Measurements from ENCODE around the gene CACNA1H.

The CACNA1H gene

GRCh38 chr16:1112506-1113184 is 40.3 kb upstream of the CACNA1H start:
- H3K18ac ChIP-seq (ENCODE audit: low read depth in 1 of 2, low read length in 2 of 2): no peak overlapping the region
- H3K9me3 ChIP-seq (ENCODE audit: control insufficient read depth, low read length): peaks cover 3% of the 10 kb centered on the region
- H3K4me1 ChIP-seq (ENCODE audit: control insufficient read depth, insufficient read depth, low read depth, low read length): peaks cover 7% of the 10 kb centered on the region
- H3K27me3 ChIP-seq (ENCODE audit: control insufficient read depth in 1 of 2, insufficient read depth in 1 of 2, low read length in 2 of 2): peaks cover 29 to 77% of the 10 kb centered on the region in 2 experiments
- no peak overlapping the region for H3K4me3 ChIP-seq (ENCODE audit: insufficient read depth in 1 of 2, low read depth in 1 of 2, low read length in 2 of 2)
- no peak overlapping the region for H2BK15ac ChIP-seq (ENCODE audit: low read depth, poor library complexity, severe bottlenecking)
- no peak overlapping the region for H2BK12ac ChIP-seq (ENCODE audit: low read length in 2 of 2)
- 86% methylated on average over 26 of the region's 26 CpGs for WGBS
- no peak overlapping the region for H3K14ac ChIP-seq (ENCODE audit: low read length in 2 of 2)
- H3K4ac ChIP-seq (ENCODE audit: low read depth in 1 of 2, low read length in 2 of 2): no peak overlapping the region
- DNase-seq: no peak
- H2AK5ac ChIP-seq (ENCODE audit: low read length, severe bottlenecking): no peak overlapping the region
- H3K23ac ChIP-seq (ENCODE audit: low read length in 2 of 2): no peak overlapping the region
- H3K27ac ChIP-seq (ENCODE audit: low read length, poor library complexity, severe bottlenecking): no peak overlapping the region
- no peak overlapping the region for H2BK5ac ChIP-seq (ENCODE audit: low read depth, low read length, poor library complexity, severe bottlenecking)
- no peak overlapping the region for H4K8ac ChIP-seq (ENCODE audit: low read length)
- H3K9ac ChIP-seq (ENCODE audit: low read length): no peak overlapping the region
- no peak overlapping the region for H3K4me2 ChIP-seq (ENCODE audit: low read length, poor library complexity, severe bottlenecking)
- H4K91ac ChIP-seq (ENCODE audit: low read length): no peak overlapping the region
- no peaks in the 10 kb centered on the region for H3K36me3 ChIP-seq (ENCODE audit: control insufficient read depth in 1 of 2, insufficient read depth in 2 of 2, low read depth in 1 of 2, low read length in 2 of 2)
- no peak overlapping the region for H2BK120ac ChIP-seq (ENCODE audit: low read depth, low read length)
- H3K79me1 ChIP-seq (replicated peaks; ENCODE audit: low read length, poor library complexity, severe bottlenecking): no peaks in the 10 kb centered on the region
- no peak overlapping the region for H2AFZ ChIP-seq (ENCODE audit: low read depth, low read length)

- DNase-seq: no peak
- Histone ChIP-seq H3K14ac (ENCODE audit: low read length in 2 of 2) (no peak overlapping the region), H2AFZ (ENCODE audit: low read depth, low read length) (no peak overlapping the region), H3K27ac (ENCODE audit: low read length, poor library complexity, severe bottlenecking) (no peak overlapping the region), H3K18ac (ENCODE audit: low read depth in 1 of 2, low read length in 2 of 2) (no peak overlapping the region), H3K9me3 (ENCODE audit: control insufficient read depth, low read length) (peaks cover 3% of the 10 kb centered on the region), H3K4me2 (ENCODE audit: low read length, poor library complexity, severe bottlenecking) (no peak overlapping the region), H3K27me3 (ENCODE audit: control insufficient read depth in 1 of 2, insufficient read depth in 1 of 2, low read length in 2 of 2) (peaks cover 25 to 73% of the 10 kb centered on the region in 2 experiments), H3K23ac (ENCODE audit: low read length in 2 of 2) (no peak overlapping the region), H2BK5ac (ENCODE audit: low read depth, low read length, poor library complexity, severe bottlenecking) (no peak overlapping the region), H2BK15ac (ENCODE audit: low read depth, poor library complexity, severe bottlenecking) (no peak overlapping the region), H3K79me1 (replicated peaks; ENCODE audit: low read length, poor library complexity, severe bottlenecking) (no peaks in the 10 kb centered on the region), H3K4me1 (ENCODE audit: control insufficient read depth, insufficient read depth, low read depth, low read length) (peaks cover 7% of the 10 kb centered on the region), H2AK5ac (ENCODE audit: low read length, severe bottlenecking) (no peak overlapping the region), H3K9ac (ENCODE audit: low read length) (no peak overlapping the region), H2BK120ac (ENCODE audit: low read depth, low read length) (no peak overlapping the region), H3K4me3 (ENCODE audit: insufficient read depth in 1 of 2, low read depth in 1 of 2, low read length in 2 of 2) (no peak overlapping the region), H3K36me3 (ENCODE audit: control insufficient read depth in 1 of 2, insufficient read depth in 2 of 2, low read depth in 1 of 2, low read length in 2 of 2) (no peaks in the 10 kb centered on the region), H4K91ac (ENCODE audit: low read length) (no peak overlapping the region), H2BK12ac (ENCODE audit: low read length in 2 of 2) (no peak overlapping the region), H3K4ac (ENCODE audit: low read depth in 1 of 2, low read length in 2 of 2) (no peak overlapping the region), H4K8ac (ENCODE audit: low read length) (no peak overlapping the region)
- 78% methylated on average over 7 of the region's 16 CpGs for WGBS
Observed at GRCh38 chr16:1113489-1113888, 39.4 kb upstream of the CACNA1H start.

- H3K9me3 ChIP-seq (ENCODE audit: control insufficient read depth, low read length): peaks cover 3% of the 10 kb centered on the region
- no peak overlapping the region for H2BK5ac ChIP-seq (ENCODE audit: low read depth, low read length, poor library complexity, severe bottlenecking)
- H3K4me3 ChIP-seq (ENCODE audit: insufficient read depth in 1 of 2, low read depth in 1 of 2, low read length in 2 of 2): no peak overlapping the region
- no peak overlapping the region for H3K4ac ChIP-seq (ENCODE audit: low read depth in 1 of 2, low read length in 2 of 2)
- no peak overlapping the region for H3K27ac ChIP-seq (ENCODE audit: low read length, poor library complexity, severe bottlenecking)
- no peak overlapping the region for H2AFZ ChIP-seq (ENCODE audit: low read depth, low read length)
- no peak overlapping the region for H2BK120ac ChIP-seq (ENCODE audit: low read depth, low read length)
- H3K79me1 ChIP-seq (replicated peaks; ENCODE audit: low read length, poor library complexity, severe bottlenecking): no peaks in the 10 kb centered on the region
- H3K36me3 ChIP-seq (ENCODE audit: control insufficient read depth in 1 of 2, insufficient read depth in 2 of 2, low read depth in 1 of 2, low read length in 2 of 2): no peaks in the 10 kb centered on the region
- no peak overlapping the region for H3K14ac ChIP-seq (ENCODE audit: low read length in 2 of 2)
- no peak overlapping the region for H2BK12ac ChIP-seq (ENCODE audit: low read length in 2 of 2)
- WGBS: 78% methylated on average over 15 of the region's 15 CpGs
- H3K27me3 ChIP-seq (ENCODE audit: control insufficient read depth in 1 of 2, insufficient read depth in 1 of 2, low read length in 2 of 2): peaks cover 21 to 72% of the 10 kb centered on the region in 2 experiments
- no peak overlapping the region for H2BK15ac ChIP-seq (ENCODE audit: low read depth, poor library complexity, severe bottlenecking)
- no peak for DNase-seq
- H3K4me1 ChIP-seq (ENCODE audit: control insufficient read depth, insufficient read depth, low read depth, low read length): peaks cover 5% of the 10 kb centered on the region
- H2AK5ac ChIP-seq (ENCODE audit: low read length, severe bottlenecking): no peak overlapping the region
- H3K23ac ChIP-seq (ENCODE audit: low read length in 2 of 2): no peak overlapping the region
- no peak overlapping the region for H4K8ac ChIP-seq (ENCODE audit: low read length)
- no peak overlapping the region for H3K18ac ChIP-seq (ENCODE audit: low read depth in 1 of 2, low read length in 2 of 2)
- H3K4me2 ChIP-seq (ENCODE audit: low read length, poor library complexity, severe bottlenecking): no peak overlapping the region
- H3K9ac ChIP-seq (ENCODE audit: low read length): no peak overlapping the region
- no peak overlapping the region for H4K91ac ChIP-seq (ENCODE audit: low read length)
Observed at GRCh38 chr16:1113889-1114526, 38.9 kb upstream of the CACNA1H start.

- H3K27me3 ChIP-seq (ENCODE audit: control insufficient read depth in 1 of 2, insufficient read depth in 1 of 2, low read length in 2 of 2): peaks cover 8 to 66% of the 10 kb centered on the region in 2 experiments
- DNase-seq: no peak
- no peak overlapping the region for H2BK5ac ChIP-seq (ENCODE audit: low read depth, low read length, poor library complexity, severe bottlenecking)
- H3K36me3 ChIP-seq (ENCODE audit: control insufficient read depth in 1 of 2, insufficient read depth in 2 of 2, low read depth in 1 of 2, low read length in 2 of 2): no peaks in the 10 kb centered on the region
- no peaks in the 10 kb centered on the region for H3K4me1 ChIP-seq (ENCODE audit: control insufficient read depth, insufficient read depth, low read depth, low read length)
- H3K14ac ChIP-seq (ENCODE audit: low read length in 2 of 2): no peak overlapping the region
- no peak overlapping the region for H2AFZ ChIP-seq (ENCODE audit: low read depth, low read length)
- H3K4me3 ChIP-seq (ENCODE audit: insufficient read depth in 1 of 2, low read depth in 1 of 2, low read length in 2 of 2): no peak overlapping the region
- no peak overlapping the region for H2AK5ac ChIP-seq (ENCODE audit: low read length, severe bottlenecking)
- no peak overlapping the region for H2BK15ac ChIP-seq (ENCODE audit: low read depth, poor library complexity, severe bottlenecking)
- no peak overlapping the region for H3K4ac ChIP-seq (ENCODE audit: low read depth in 1 of 2, low read length in 2 of 2)
- H2BK120ac ChIP-seq (ENCODE audit: low read depth, low read length): no peak overlapping the region
- H3K79me1 ChIP-seq (replicated peaks; ENCODE audit: low read length, poor library complexity, severe bottlenecking): no peaks in the 10 kb centered on the region
- no peak overlapping the region for H3K4me2 ChIP-seq (ENCODE audit: low read length, poor library complexity, severe bottlenecking)
- no peak overlapping the region for H3K23ac ChIP-seq (ENCODE audit: low read length in 2 of 2)
- H2BK12ac ChIP-seq (ENCODE audit: low read length in 2 of 2): no peak overlapping the region
- 64% methylated on average over 7 of the region's 16 CpGs for WGBS
- no peaks in the 10 kb centered on the region for H3K9me3 ChIP-seq (ENCODE audit: control insufficient read depth, low read length)
- no peak overlapping the region for H3K27ac ChIP-seq (ENCODE audit: low read length, poor library complexity, severe bottlenecking)
- H4K91ac ChIP-seq (ENCODE audit: low read length): no peak overlapping the region
- H3K9ac ChIP-seq (ENCODE audit: low read length): no peak overlapping the region
- H3K18ac ChIP-seq (ENCODE audit: low read depth in 1 of 2, low read length in 2 of 2): no peak overlapping the region
- no peak overlapping the region for H4K8ac ChIP-seq (ENCODE audit: low read length)
Observed at GRCh38 chr16:1116693-1117077, 36.2 kb upstream of the CACNA1H start.
